K562 (cell line): ENCODE data around the gene KCNS1. TPM values are rescaled to one million over a fixed set of nuclear protein-coding genes. Genes with fewer than 3 reads are reported as not detected.

ENCODE experiments used
- ASH1L ChIP-seq: fragments of 450-650 bp; IDR thresholded peaks from 2 replicates; pipeline ENCODE4 v1.6.1; 2018; ENCODE audit warnings: borderline replicate concordance, mild to moderate bottlenecking, low read depth; ENCODE audit not compliant: partially characterized antibody
- CAMTA2 ChIP-seq: fragments of 250-450 bp; sonication (Bioruptor Pico); conservative IDR thresholded peaks from 2 replicates; pipeline ENCODE4 v1.5.1; 2022
- ELF2 ChIP-seq: fragments of 250-450 bp; sonication (Bioruptor Pico); IDR thresholded peaks from 2 replicates; pipeline ENCODE4 v1.5.0; 2021; ENCODE audit warnings: mild to moderate bottlenecking
- POLR3A ChIP-seq: IDR thresholded peaks from 2 replicates; pipeline ENCODE4 v1.6.1; 2011; ENCODE audit warnings: borderline replicate concordance, mild to moderate bottlenecking, moderate library complexity; ENCODE audit not compliant: insufficient read length, insufficient read depth; ENCODE audit errors: extremely low read depth
- RAD21 ChIP-seq, 2 experiments: fragments of 250-450 bp in 1 of 2; fragments of 450-650 bp in 1 of 2; sonication (Bioruptor Pico) in 1 of 2; formaldehyde crosslinking in 1 of 2; IDR thresholded peaks in 1 of 2; conservative IDR thresholded peaks in 1 of 2; 2 replicates each; pipeline versions ENCODE4 v1.4.0 to v1.8.0; 2020 to 2022; ENCODE audit warnings: mild to moderate bottlenecking in 2 of 2, moderate library complexity in 1 of 2
- REST ChIP-seq, 2 experiments: fragments of 450-650 bp; formaldehyde crosslinking in 1 of 2; IDR thresholded peaks; 2 replicates each; pipeline versions ENCODE4 v1.4.0 to v1.6.1; 2014 to 2020; ENCODE audit warnings: mild to moderate bottlenecking in 2 of 2, borderline replicate concordance in 1 of 2, low read depth in 1 of 2
- polyA plus RNA-seq, 8 experiments: library from polyadenylated mRNA; depleted of rRNA in 4 of 8; stranded (reverse) in 5 of 8; unstranded in 3 of 8; fragments of >200 nt; fragmentation: Nextera tagmentation in 2 of 8; fragmentation: Illumina TruSeq in 1 of 8; extraction: Ambion mirVana in 2 of 8; extraction: Trizol in 1 of 8; gene quantifications; 2 replicates each; pipeline versions ENCODE4 v1.2.1 to v1.2.3, GENCODE V29; 2011 to 2014; ENCODE audit warnings: inconsistent platforms in 1 of 8, missing spikeins in 1 of 8
- total RNA-seq, 7 experiments: library from RNA; depleted of rRNA in 6 of 7; stranded (reverse); fragments of >200 nt in 6 of 7; fragmentation: Illumina TruSeq in 2 of 7; extraction: Trizol in 2 of 7; gene quantifications; 2 replicates each; pipeline versions ENCODE4 v1.2.1 to v1.2.3, GENCODE V29; 2011 to 2021; ENCODE audit warnings: low replicate concordance in 1 of 7

KCNS1 gene
- total and polyA plus RNA-seq, 9 of the 15 experiments (the other 6 are each of a cell fraction or from before 2014, with no cell fraction given), result not detected

GRCh38 chr20:45095805-45096238 is 5.1 kb downstream of the KCNS1 start (continued):
- TF ChIP-seq POLR3A, result no peak
- no peak for TF ChIP-seq CAMTA2 (CRISPR knock-in tag)
- TF ChIP-seq RAD21 (CRISPR knock-in tag; conservative IDR thresholded peaks at IDR 0.05 in 1 of 2, IDR thresholded peaks at IDR 0.05 in 1 of 2), result peak; percentile 55 to 74
- TF ChIP-seq ASH1L, result no peak
- TF ChIP-seq ELF2 (CRISPR knock-in tag), result no peak
- TF ChIP-seq REST (IDR thresholded peaks at IDR 0.05; ENCODE audit: borderline replicate concordance), result peak; percentile 66; the same call in 1 of the 2 replicates
- no peak for TF ChIP-seq REST (CRISPR knock-in tag; IDR thresholded peaks at IDR 0.05; ENCODE audit: low read depth)
